ENCODE measurements around the gene NFKBIL1. TPM values are rescaled to one million over a fixed set of nuclear protein-coding genes. Genes with fewer than 3 reads are reported as not detected.
A peak's percentile ranks its signal among the peaks of the same experiment; 100 is the strongest.

The NFKBIL1 gene
- total and polyA plus RNA-seq, 9 of the 15 experiments (the other 6 are each of a cell fraction or from before 2014, with no cell fraction given): 0.49 to 33.1 (median 7.6) TPM

- intact Hi-C loops (cut with micrococcal nuclease): no loop called here
- TF ChIP-seq SNRNP70 (optimal IDR thresholded peaks at IDR 0.05; ENCODE audit: low read depth, low read length): no peak
- TF ChIP-seq NR3C1 (CRISPR knock-in tag; IDR thresholded peaks at IDR 0.05): 0 out of 2 replicates have a peak, but pooled peaks have one; percentile 36
- no peak for TF ChIP-seq YBX1 (IDR thresholded peaks at IDR 0.05)
- peak; percentile 80 for TF ChIP-seq POLR2G (IDR thresholded peaks at IDR 0.05; ENCODE audit: low read depth, low read length)
- TF ChIP-seq NR2C2 (CRISPR knock-in tag; IDR thresholded peaks at IDR 0.05): 0 out of 2 replicates have a peak, but pooled peaks have one; percentile 35
- TF ChIP-seq NR2C2 (tag; IDR thresholded peaks at IDR 0.05): no peak
- TF ChIP-seq ETS2 (tag; IDR thresholded peaks at IDR 0.05; ENCODE audit: borderline replicate concordance, poor library complexity, severe bottlenecking): no peak
- TF ChIP-seq USF1 (CRISPR knock-in tag; IDR thresholded peaks at IDR 0.05): 0 out of 2 replicates have a peak, but pooled peaks have one; percentile 7
- peak; percentile 87 for TF ChIP-seq RBFOX2 (IDR thresholded peaks at IDR 0.05; ENCODE audit: low read depth, low read length)
- TF ChIP-seq ZBTB33 (CRISPR knock-in tag; IDR thresholded peaks at IDR 0.05): peak; percentile 26; the same call in 1 of the 2 replicates
- TF ChIP-seq RBM22 (IDR thresholded peaks at IDR 0.05; ENCODE audit: low read depth, low read length, poor library complexity, severe bottlenecking): peak; percentile 95
- Histone ChIP-seq H3K36me3 (ENCODE audit: control insufficient read depth, insufficient read depth, low read length) (peaks cover 100% of the 10 kb centered on the region), H3K9ac (ENCODE audit: insufficient read depth in 1 of 2, low read depth in 2 of 2, low read length in 2 of 2) (peak overlapping the region in 1 of 2 experiments; percentile 46; a peak in 1 of 4 replicates), H3K27me3 (ENCODE audit: control insufficient read depth in 2 of 2, insufficient read depth in 2 of 2, low read length in 2 of 2) (no peaks in the 10 kb centered on the region), H3K79me2 (ENCODE audit: control insufficient read depth, insufficient read depth, low read length) (peaks cover 64% of the 10 kb centered on the region), H3K4me1 (replicated peaks in 1 of 2; ENCODE audit: control insufficient read depth in 2 of 2, insufficient read depth in 2 of 2, low read length in 2 of 2) (peaks cover 10% of the 10 kb centered on the region in 2 experiments), H3K27ac (ENCODE audit: extremely low read depth, low read depth, low read length) (no peak overlapping the region), H3K9me3 (replicated peaks; ENCODE audit: control insufficient read depth, insufficient read depth, low read depth, low read length) (no peaks in the 10 kb centered on the region), H2AFZ (ENCODE audit: low read depth, low read length) (no peak overlapping the region), H3K9me1 (ENCODE audit: control insufficient read depth, insufficient read depth, low read length) (peaks cover 14% of the 10 kb centered on the region), H4K20me1 (replicated peaks; ENCODE audit: control insufficient read depth, insufficient read depth, low read length) (peaks cover 54% of the 10 kb centered on the region), H3K4me2 (ENCODE audit: insufficient read depth, low read length) (no peak overlapping the region), H3K4me3 (no peak overlapping the region)
- DNase-seq (ENCODE audit: extremely low read depth in 1 of 4, low spot score in 3 of 4) (peak in 1 of 4 experiments; percentile 21), FAIRE-seq (no peak), ATAC-seq (no peak)
- 93% methylated on average over 24 of the region's 24 CpGs for WGBS (ENCODE audit: insufficient coverage, low coverage, missing lambda C conversion rate)
- BruUV-seq (replicated peaks): no TSS peak
- POLR2A ChIA-PET: interaction anchor here (0.7 to 1.2 kb wide), 4 partner anchors 10 to 103 kb away, joined by 3 to 4 read pairs (median 4); no protein-coding TSS in a partner anchor
- in situ Hi-C loops (cut with MboI): loop anchor here (5.0 to 25.0 kb wide), 2 partner anchors 37 to 1428 kb away; partner anchors contain the start of genes BRD2, HLA-DMA and MICB
- CTCF ChIA-PET (ENCODE audit: low intra/inter-chr PET ratio): no interaction called here
Observed at GRCh38 chr6:31534521-31535040, 12.8 kb upstream of the NFKBIL1 start.
